Measurements from ENCODE around the gene PLEKHM1.

PLEKHM1 gene

GRCh38 chr17:45427181-45427835 is 63.2 kb downstream of the PLEKHM1 start:
- no peak for DNase-seq (ENCODE audit: low read depth in 2 of 2)

- DNase-seq (ENCODE audit: low read depth in 2 of 2), result no peak
These were observed 64.0 kb downstream of the PLEKHM1 start for GRCh38 chr17:45426561-45426960.

- no peak for DNase-seq (ENCODE audit: low read depth in 2 of 2)
These were observed 64.5 kb downstream of the PLEKHM1 start for GRCh38 chr17:45425984-45426413.

- DNase-seq (ENCODE audit: low read depth in 2 of 2), result no peak
These were observed 65.2 kb downstream of the PLEKHM1 start for GRCh38 chr17:45425125-45425983.

- no peak for DNase-seq (ENCODE audit: low read depth in 2 of 2)
These were observed 65.8 kb downstream of the PLEKHM1 start for GRCh38 chr17:45424769-45425124.

- DNase-seq (ENCODE audit: low read depth in 2 of 2), result no peak
These were observed 66.6 kb downstream of the PLEKHM1 start for GRCh38 chr17:45423975-45424335.

GRCh38 chr17:45423304-45423974 is 67.1 kb downstream of the PLEKHM1 start:
- no peak for DNase-seq (ENCODE audit: low read depth in 2 of 2)

- no peak for DNase-seq (ENCODE audit: low read depth in 2 of 2)
These were observed 75.3 kb downstream of the PLEKHM1 start for GRCh38 chr17:45414990-45415881.

- no peak for DNase-seq (ENCODE audit: low read depth in 2 of 2)
These were observed 77.0 kb downstream of the PLEKHM1 start for GRCh38 chr17:45413498-45413923.

- no peak for DNase-seq (ENCODE audit: low read depth in 2 of 2)
These were observed 79.0 kb downstream of the PLEKHM1 start for GRCh38 chr17:45411348-45412105.

- peak; percentile 34 to 38 for DNase-seq (ENCODE audit: low read depth in 2 of 2)
These were observed 80.1 kb downstream of the PLEKHM1 start for GRCh38 chr17:45410144-45411091.

- no peak for DNase-seq (ENCODE audit: low read depth in 2 of 2)
These were observed 80.9 kb downstream of the PLEKHM1 start for GRCh38 chr17:45409659-45410076.

GRCh38 chr17:45408611-45409421 is 81.7 kb downstream of the PLEKHM1 start:
- DNase-seq (ENCODE audit: low read depth in 2 of 2), result no peak

- DNase-seq (ENCODE audit: low read depth in 2 of 2), result no peak
These were observed 84.4 kb downstream of the PLEKHM1 start for GRCh38 chr17:45406107-45406506.

- DNase-seq (ENCODE audit: low read depth in 2 of 2), result no peak
These were observed 85.1 kb downstream of the PLEKHM1 start for GRCh38 chr17:45405250-45406086.

GRCh38 chr17:45404870-45405249 is 85.7 kb downstream of the PLEKHM1 start:
- DNase-seq (ENCODE audit: low read depth in 2 of 2), result no peak

- no peak for DNase-seq (ENCODE audit: low read depth in 2 of 2)
These were observed 86.5 kb downstream of the PLEKHM1 start for GRCh38 chr17:45403906-45404490.

- no peak for DNase-seq (ENCODE audit: low read depth in 2 of 2)
These were observed 87.6 kb downstream of the PLEKHM1 start for GRCh38 chr17:45402916-45403315.

Data from stimulated activated CD8-positive, alpha-beta memory T cell treated with anti-CD3 and anti-CD28 coated beads, Interleukin-2, amount 100 ng/mL, for 1 hour (primary cell).